GM12878 (cell line): ENCODE results near the gene FUT6.

Source experiments
- CTCF ChIP-seq, 3 experiments: IDR thresholded peaks in 2 of 3; conservative IDR thresholded peaks in 1 of 3; 2 replicates each; pipeline ENCODE4 v1.5.1; 2011; ENCODE audit warnings: low read depth in 3 of 3, low read length in 3 of 3, mild to moderate bottlenecking in 3 of 3, control low read depth in 2 of 3, moderate library complexity in 2 of 3, inconsistent platforms in 1 of 3, mixed read lengths in 1 of 3; ENCODE audit not compliant: control insufficient read depth in 2 of 3, insufficient read depth in 1 of 3; ENCODE audit errors: extremely low read depth in 1 of 3
- EZH2 ChIP-seq: IDR thresholded peaks from 2 replicates; pipeline ENCODE4 v1.6.1; 2012; ENCODE audit warnings: low read depth, mild to moderate bottlenecking, control low read depth, inconsistent platforms, low read length, borderline replicate concordance; ENCODE audit not compliant: control insufficient read depth
- FOS ChIP-seq: IDR thresholded peaks from 3 replicates; pipeline ENCODE4 v1.6.1; 2011; ENCODE audit warnings: borderline replicate concordance; ENCODE audit not compliant: insufficient read length; ENCODE audit errors: extremely low read depth
- POLR2A ChIP-seq: IDR thresholded peaks from 2 replicates; pipeline ENCODE4 v1.6.1; 2011; ENCODE audit warnings: low read depth, mild to moderate bottlenecking, low read length
- POLR2AphosphoS5 ChIP-seq: IDR thresholded peaks from 2 replicates; pipeline ENCODE4 v1.6.1; 2011; ENCODE audit warnings: mild to moderate bottlenecking, low read length, inconsistent platforms
- SREBF2 ChIP-seq: IDR thresholded peaks from 2 replicates; pipeline ENCODE4 v1.6.1; 2012; ENCODE audit warnings: mild to moderate bottlenecking, low read length
- TBL1XR1 ChIP-seq: IDR thresholded peaks from 2 replicates; pipeline ENCODE4 v1.6.1; 2012; ENCODE audit warnings: low read depth, low read length, improper control_type of control experiment

GRCh38 chr19:5867201-5868136 is 28.0 kb upstream of the FUT6 start:
- TF ChIP-seq POLR2AphosphoS5, result no peak
- no peak for TF ChIP-seq EZH2
- no peak for TF ChIP-seq FOS
- TF ChIP-seq CTCF (IDR thresholded peaks at IDR 0.05 in 2 of 3, conservative IDR thresholded peaks at IDR 0.05 in 1 of 3; ENCODE audit: control insufficient read depth in 2 of 3, extremely low read depth in 1 of 3, insufficient read depth in 1 of 3, low read depth in 3 of 3, low read length in 3 of 3), result no peak
- TF ChIP-seq SREBF2, result no peak
- no peak for TF ChIP-seq POLR2A
- no peak for TF ChIP-seq TBL1XR1
